Left ventricle myocardium inferior (tissue), 1 donor: Measurements from ENCODE around the gene ACTN1. TPM values are rescaled to one million over a fixed set of nuclear protein-coding genes. Genes with fewer than 3 reads are reported as not detected.

Experiments
- DNase-seq: peaks from one replicate; pipeline ENCODE4 v3.0.0-alpha.2; 2020
- H3K27ac ChIP-seq: fragments of 200-600 bp; replicated peaks from 2 replicates; pipeline ENCODE4 v1.8.0; 2021
- H3K27me3 ChIP-seq: fragments of 200-600 bp; 2 replicates; pipeline ENCODE4 v1.8.0; 2021; ENCODE audit warnings: low read depth
- H3K36me3 ChIP-seq: fragments of 200-600 bp; 2 replicates; pipeline ENCODE4 v1.8.0; 2021
- H3K4me1 ChIP-seq: fragments of 200-600 bp; 2 replicates; pipeline ENCODE4 v1.8.0; 2021
- H3K4me3 ChIP-seq: fragments of 200-600 bp; 2 replicates; pipeline ENCODE4 v1.8.0; 2021; ENCODE audit warnings: mild to moderate bottlenecking, moderate library complexity
- H3K9me3 ChIP-seq: fragments of 200-600 bp; replicated peaks from 2 replicates; pipeline ENCODE4 v1.8.0; 2021
- intact Hi-C: fragments of 100-400 bp; cut with micrococcal nuclease; formaldehyde crosslinking; loops from one replicate; pipeline ENCODE4 v1.11.0; 2022
- total RNA-seq: library from RNA; stranded (reverse); fragmentation: NEBNext Ultra II Directional; extraction: Animal tissue kit (Norgen Biotek cat#: 25700); gene quantifications from one replicate; pipeline ENCODE4 v1.2.1, GENCODE V29; 2021
- TF ChIP-seq, protein P1 (sequence below): fragments of 200-600 bp; IDR thresholded peaks from 2 replicates; pipeline ENCODE4 v1.8.0; 2021; ENCODE audit warnings: antibody characterized with exemption, mild to moderate bottlenecking, borderline replicate concordance
- donor health status: DM: no; HTN: yes; CAD: no; lungs with severe emphysema.

Gene ACTN1
- total RNA-seq, 1 donor from 2014 or later, result 75.4 TPM

DNA sequence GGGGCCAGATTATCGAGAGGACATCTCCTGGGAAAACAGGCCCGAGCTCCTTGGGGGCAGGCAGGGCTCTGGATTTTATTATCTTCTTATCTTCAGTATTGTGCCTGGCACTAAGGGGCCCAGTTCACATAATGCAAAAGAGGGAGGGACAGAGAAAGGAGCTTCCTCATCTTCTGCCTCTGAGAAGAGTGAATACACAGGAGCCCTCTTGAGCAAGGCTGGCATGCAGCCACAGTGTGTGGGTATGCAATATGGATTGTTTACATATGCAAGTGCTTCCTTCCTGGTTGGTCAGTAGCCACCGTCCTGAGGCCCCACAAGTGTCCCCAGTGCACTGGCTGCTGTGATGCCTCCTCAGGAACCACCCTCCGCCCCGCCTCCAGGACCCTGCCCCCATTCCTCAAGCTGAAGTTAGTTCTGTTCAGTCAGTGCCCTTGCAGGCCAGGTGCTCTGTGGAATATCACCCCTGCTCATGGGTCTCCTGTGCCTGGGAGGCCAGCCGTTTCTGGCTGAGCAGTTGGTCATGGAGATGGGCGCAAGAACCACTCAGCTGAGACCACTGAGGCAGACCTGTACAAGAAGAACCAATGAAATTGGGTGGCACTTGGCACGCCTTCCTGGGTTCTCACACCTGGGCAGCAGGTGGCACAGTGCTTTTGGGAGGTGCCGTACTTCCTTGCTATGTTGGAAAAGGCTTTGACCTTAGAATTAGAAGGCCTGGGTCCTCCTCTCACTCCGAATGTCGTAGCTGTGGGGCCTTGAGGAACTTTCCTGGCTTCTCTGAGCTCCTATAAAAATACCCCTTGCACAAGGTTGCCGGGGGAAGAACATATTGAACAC is 35.1 kb upstream of the ACTN1 start:
- no peak overlapping the region for H3K27ac ChIP-seq
- TF ChIP-seq, protein P1, sequence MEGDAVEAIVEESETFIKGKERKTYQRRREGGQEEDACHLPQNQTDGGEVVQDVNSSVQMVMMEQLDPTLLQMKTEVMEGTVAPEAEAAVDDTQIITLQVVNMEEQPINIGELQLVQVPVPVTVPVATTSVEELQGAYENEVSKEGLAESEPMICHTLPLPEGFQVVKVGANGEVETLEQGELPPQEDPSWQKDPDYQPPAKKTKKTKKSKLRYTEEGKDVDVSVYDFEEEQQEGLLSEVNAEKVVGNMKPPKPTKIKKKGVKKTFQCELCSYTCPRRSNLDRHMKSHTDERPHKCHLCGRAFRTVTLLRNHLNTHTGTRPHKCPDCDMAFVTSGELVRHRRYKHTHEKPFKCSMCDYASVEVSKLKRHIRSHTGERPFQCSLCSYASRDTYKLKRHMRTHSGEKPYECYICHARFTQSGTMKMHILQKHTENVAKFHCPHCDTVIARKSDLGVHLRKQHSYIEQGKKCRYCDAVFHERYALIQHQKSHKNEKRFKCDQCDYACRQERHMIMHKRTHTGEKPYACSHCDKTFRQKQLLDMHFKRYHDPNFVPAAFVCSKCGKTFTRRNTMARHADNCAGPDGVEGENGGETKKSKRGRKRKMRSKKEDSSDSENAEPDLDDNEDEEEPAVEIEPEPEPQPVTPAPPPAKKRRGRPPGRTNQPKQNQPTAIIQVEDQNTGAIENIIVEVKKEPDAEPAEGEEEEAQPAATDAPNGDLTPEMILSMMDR, result no peak
- intact Hi-C loops, result no loop called here

DNA sequence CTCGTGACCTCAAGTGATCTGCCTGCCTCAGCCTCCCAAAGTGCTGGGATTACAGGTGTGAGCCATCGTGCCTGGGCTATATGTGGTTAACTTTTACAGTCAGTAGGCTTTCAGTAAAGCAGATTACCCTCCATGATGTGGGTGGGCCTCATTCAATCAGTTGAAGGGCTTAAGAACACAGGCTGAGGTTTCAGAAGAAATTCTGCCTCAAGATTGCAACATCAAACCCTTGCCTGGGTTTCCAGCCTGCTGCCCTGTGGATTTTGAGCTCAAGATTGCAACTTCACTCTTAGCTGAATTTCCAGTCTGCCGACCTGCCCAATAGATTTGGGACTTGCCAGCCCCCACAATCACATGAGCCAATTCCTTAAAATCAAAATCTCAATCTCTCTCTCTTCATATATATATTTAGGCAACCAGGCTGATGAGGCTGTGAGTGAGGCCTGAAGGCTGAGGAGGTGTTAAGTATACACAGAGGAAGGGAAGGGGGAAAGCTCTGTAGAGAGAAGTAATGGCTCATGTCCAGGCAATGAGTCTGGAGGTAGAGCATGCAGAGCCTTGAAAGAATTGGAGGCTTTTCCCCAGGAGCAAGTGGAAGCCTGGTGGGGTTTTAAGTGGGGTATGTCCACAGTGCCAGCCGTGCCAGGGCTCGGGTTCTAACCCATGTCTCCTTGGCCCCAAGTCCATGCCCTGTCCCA is 33.3 kb upstream of the ACTN1 start:
- intact Hi-C loops, result no loop called here
- H3K4me3 ChIP-seq, result no peak overlapping the region
- H3K36me3 ChIP-seq, result no peaks in the 10 kb centered on the region
- H3K4me1 ChIP-seq, result no peaks in the 10 kb centered on the region
- H3K27ac ChIP-seq, result no peak overlapping the region
- H3K9me3 ChIP-seq, result peaks cover 5% of the 10 kb centered on the region
- no peak for DNase-seq
- TF ChIP-seq, protein P1, result no peak
- no peaks in the 10 kb centered on the region for H3K27me3 ChIP-seq

More for the DNA sequence above, 35.1 kb upstream of the ACTN1 start:
- Histone ChIP-seq H3K9me3 (peaks cover 4% of the 10 kb centered on the region), H3K4me3 (no peak overlapping the region), H3K4me1 (no peaks in the 10 kb centered on the region), H3K36me3 (no peaks in the 10 kb centered on the region), H3K27me3 (no peaks in the 10 kb centered on the region)
- DNase-seq, result peak; percentile 62

DNA sequence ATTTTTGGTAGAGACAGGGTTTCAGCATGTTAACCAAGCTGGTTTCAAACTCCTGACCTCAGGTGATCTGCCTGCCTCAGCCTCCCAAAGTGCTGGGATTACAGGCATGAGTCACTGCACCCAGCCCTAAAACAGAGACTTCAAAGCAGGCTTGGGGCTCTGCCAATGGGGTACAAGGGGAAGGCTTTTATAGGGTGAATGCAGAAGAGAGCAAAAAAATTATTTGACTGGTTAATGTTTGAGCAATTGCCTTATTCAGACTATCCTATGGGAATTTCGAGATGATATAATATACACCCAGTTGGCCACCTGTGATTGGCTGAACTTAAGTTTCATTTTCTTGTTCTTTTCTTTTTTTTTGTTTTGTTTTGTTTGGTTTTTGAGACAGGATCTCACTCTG is 31.5 kb upstream of the ACTN1 start:
- intact Hi-C loops, result no loop called here
- TF ChIP-seq, protein P1, result no peak
- no peak for DNase-seq
- Histone ChIP-seq H3K4me3 (no peak overlapping the region), H3K4me1 (peaks cover 1% of the 10 kb centered on the region), H3K27me3 (no peaks in the 10 kb centered on the region), H3K36me3 (no peaks in the 10 kb centered on the region), H3K9me3 (peaks cover 5% of the 10 kb centered on the region), H3K27ac (no peak overlapping the region)

DNA sequence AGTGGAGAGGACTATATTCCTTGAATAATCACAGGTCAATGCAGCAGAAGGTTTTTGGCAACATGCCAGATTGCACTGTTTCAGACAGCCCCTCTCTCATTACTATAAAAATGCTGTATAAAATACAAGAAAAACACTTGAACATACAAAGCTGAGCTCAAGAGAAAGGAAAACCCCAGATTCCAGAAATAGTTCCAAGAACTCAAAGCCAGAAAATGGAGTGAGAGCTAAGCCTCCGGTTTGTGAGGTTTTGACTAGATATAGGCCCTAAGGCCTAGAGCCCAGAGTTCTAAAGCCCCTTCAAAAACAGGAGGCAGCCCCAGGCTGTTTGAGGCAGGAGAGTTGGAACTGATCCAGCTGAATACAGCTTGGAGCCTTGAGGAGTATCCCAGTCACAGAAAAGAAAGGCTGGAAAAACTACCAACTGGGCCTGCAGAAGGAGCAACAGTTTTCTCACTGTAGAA is 29.4 kb upstream of the ACTN1 start:
- intact Hi-C loops, result loop anchor here (10.0 kb wide), 1 partner anchor 94 kb away; no protein-coding TSS in a partner anchor
- no peak overlapping the region for H3K27ac ChIP-seq
- no peaks in the 10 kb centered on the region for H3K36me3 ChIP-seq
- TF ChIP-seq, protein P1, result no peak
- H3K9me3 ChIP-seq, result peaks cover 5% of the 10 kb centered on the region
- H3K27me3 ChIP-seq, result no peaks in the 10 kb centered on the region
- H3K4me3 ChIP-seq, result no peak overlapping the region
- DNase-seq, result no peak
- H3K4me1 ChIP-seq, result peaks cover 9% of the 10 kb centered on the region

DNA sequence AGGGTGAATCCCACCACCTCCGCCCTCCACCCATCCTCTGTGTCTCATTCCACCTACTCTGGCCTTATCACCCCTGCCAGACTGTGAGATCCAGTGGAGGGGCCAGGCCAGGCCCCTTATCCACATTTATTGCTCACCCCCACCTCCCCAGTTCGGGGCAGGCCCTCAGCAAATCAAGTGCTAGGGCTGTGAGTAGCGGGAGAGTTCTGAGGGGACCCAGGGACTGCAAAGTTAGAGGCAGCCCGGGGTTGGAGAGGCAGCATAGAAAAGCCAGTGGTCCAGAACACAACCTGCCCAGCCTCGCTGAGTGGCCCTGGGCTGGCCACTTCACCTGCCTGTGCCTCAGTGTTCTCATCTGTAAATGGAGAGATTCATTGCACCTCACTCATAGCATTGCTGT is 27.2 kb upstream of the ACTN1 start:
- Histone ChIP-seq H3K27ac (no peak overlapping the region), H3K4me1 (peaks cover 9% of the 10 kb centered on the region), H3K27me3 (no peaks in the 10 kb centered on the region), H3K9me3 (peaks cover 5% of the 10 kb centered on the region), H3K4me3 (no peak overlapping the region), H3K36me3 (no peaks in the 10 kb centered on the region)
- TF ChIP-seq, protein P1, result no peak
- intact Hi-C loops, result loop anchor here (10.0 kb wide), 1 partner anchor 92 kb away; no protein-coding TSS in a partner anchor
- no peak for DNase-seq
